HEK293 (cell line): ENCODE results near the gene ARHGDIG.

Experiments used
- CTCF ChIA-PET: fragments of 350-600 bp; formaldehyde crosslinking; extraction: SDS; loops from one replicate; lab custom pipeline; 2021; ENCODE audit warnings: antibody characterized with exemption; lab: Yijun Ruan, JAX
- POLR2A ChIA-PET: fragments of 300-600 bp; formaldehyde crosslinking; extraction: SDS; loops from one replicate; lab custom pipeline; 2020; ENCODE audit warnings: antibody characterized with exemption, inconsistent platforms; lab: Yijun Ruan, JAX
- H3K27ac ChIP-seq: fragments of 200-500 bp; sonication (Bioruptor generic); 2 replicates; pipeline ENCODE4 v1.5.1; 2014; ENCODE audit warnings: low read depth, low read length, control low read depth, inconsistent platforms; ENCODE audit errors: extremely low read depth
- H3K36me3 ChIP-seq, 2 experiments: fragments of 200-500 bp in 1 of 2; sonication (Bioruptor generic) in 1 of 2; 1 replicate in 1 of 2; 2 replicates in 1 of 2; pipeline ENCODE4 v1.5.1; 2014 to 2017; ENCODE audit warnings: inconsistent platforms in 2 of 2, low read length in 2 of 2; ENCODE audit not compliant: control insufficient read depth in 2 of 2, insufficient read depth in 1 of 2
- H3K4me1 ChIP-seq: fragments of 200-500 bp; sonication (Bioruptor generic); 2 replicates; pipeline ENCODE4 v1.5.1; 2014; ENCODE audit warnings: mild to moderate bottlenecking, low read length, inconsistent platforms; ENCODE audit not compliant: control insufficient read depth, insufficient read depth
- H3K4me3 ChIP-seq: 2 replicates; pipeline ENCODE4 v1.5.1; 2011; ENCODE audit warnings: low read depth, mild to moderate bottlenecking, control low read depth, low read length, moderate library complexity
- H3K9me3 ChIP-seq: fragments of 200-500 bp; sonication (Bioruptor generic); 2 replicates; pipeline ENCODE4 v1.5.1; 2014; ENCODE audit warnings: low read depth, low read length, inconsistent platforms; ENCODE audit not compliant: control insufficient read depth, insufficient read depth
- GLIS1 ChIP-seq: fragments of 450-650 bp; formaldehyde crosslinking; IDR thresholded peaks from 2 replicates; pipeline ENCODE4 v1.5.1; 2016; ENCODE audit warnings: missing biosample characterization, missing genetic modification characterization
- YY1 ChIP-seq: fragments of 450-650 bp; formaldehyde crosslinking; IDR thresholded peaks from 2 replicates; pipeline ENCODE4 v1.5.1; 2018; ENCODE audit warnings: missing biosample characterization, missing genetic modification characterization
- ZNF112 ChIP-seq: fragments of 450-650 bp; formaldehyde crosslinking; IDR thresholded peaks from 2 replicates; pipeline ENCODE4 v1.5.0; 2017; ENCODE audit warnings: missing biosample characterization, missing genetic modification characterization
- ZNF132 ChIP-seq: fragments of 450-650 bp; formaldehyde crosslinking; IDR thresholded peaks from 2 replicates; pipeline ENCODE4 v1.5.1; 2017; ENCODE audit warnings: missing biosample characterization, missing genetic modification characterization, borderline replicate concordance
- ZNF133 ChIP-seq: fragments of 450-650 bp; formaldehyde crosslinking; IDR thresholded peaks from 2 replicates; pipeline ENCODE4 v1.5.1; 2016; ENCODE audit warnings: missing biosample characterization, missing genetic modification characterization
- ZNF16 ChIP-seq: fragments of 450-650 bp; formaldehyde crosslinking; IDR thresholded peaks from 2 replicates; pipeline ENCODE4 v1.5.1; 2016; ENCODE audit warnings: low read depth, missing biosample characterization, missing genetic modification characterization
- ZNF175 ChIP-seq: fragments of 450-650 bp; formaldehyde crosslinking; IDR thresholded peaks from 2 replicates; pipeline ENCODE4 v1.5.1; 2016; ENCODE audit warnings: missing biosample characterization, missing genetic modification characterization
- ZNF19 ChIP-seq: fragments of 450-650 bp; formaldehyde crosslinking; IDR thresholded peaks from 2 replicates; pipeline ENCODE4; 2016; ENCODE audit warnings: missing biosample characterization, missing genetic modification characterization, low read depth
- ZNF24 ChIP-seq: fragments of 450-650 bp; formaldehyde crosslinking; IDR thresholded peaks from 2 replicates; pipeline ENCODE4 v1.5.1; 2016; ENCODE audit warnings: missing biosample characterization, missing genetic modification characterization
- ZNF266 ChIP-seq: fragments of 450-650 bp; formaldehyde crosslinking; IDR thresholded peaks from 2 replicates; pipeline ENCODE4 v1.5.1; 2016; ENCODE audit warnings: missing biosample characterization, missing genetic modification characterization, low read depth
- ZNF335 ChIP-seq: fragments of 450-650 bp; formaldehyde crosslinking; conservative IDR thresholded peaks from 2 replicates; pipeline ENCODE4 v1.5.1; 2016; ENCODE audit warnings: missing biosample characterization, missing genetic modification characterization
- ZNF341 ChIP-seq: fragments of 450-650 bp; formaldehyde crosslinking; IDR thresholded peaks from 2 replicates; pipeline ENCODE4; 2016; ENCODE audit warnings: low read depth, missing biosample characterization, missing genetic modification characterization
- ZNF350 ChIP-seq: fragments of 450-650 bp; formaldehyde crosslinking; IDR thresholded peaks from 2 replicates; pipeline ENCODE4 v1.5.0; 2017; ENCODE audit warnings: missing biosample characterization, mild to moderate bottlenecking, missing genetic modification characterization
- ZNF600 ChIP-seq: fragments of 450-650 bp; formaldehyde crosslinking; IDR thresholded peaks from 2 replicates; pipeline ENCODE4 v1.5.1; 2016; ENCODE audit warnings: missing biosample characterization, missing genetic modification characterization
- ZNF701 ChIP-seq: fragments of 450-650 bp; formaldehyde crosslinking; IDR thresholded peaks from 2 replicates; pipeline ENCODE4 v1.5.1; 2016; ENCODE audit warnings: missing biosample characterization, missing genetic modification characterization
- TF ChIP-seq, protein P1 (sequence below): fragments of 450-650 bp; formaldehyde crosslinking; IDR thresholded peaks from 2 replicates; pipeline ENCODE4 v1.5.1; 2016; ENCODE audit warnings: missing biosample characterization, missing genetic modification characterization
- TF ChIP-seq, protein P2 (sequence below): fragments of 450-650 bp; formaldehyde crosslinking; IDR thresholded peaks from 2 replicates; pipeline ENCODE4 v1.5.1; 2016; ENCODE audit warnings: missing biosample characterization, missing genetic modification characterization
- TF ChIP-seq, protein P3 (sequence below): fragments of 450-650 bp; formaldehyde crosslinking; IDR thresholded peaks from 2 replicates; pipeline ENCODE4 v1.5.1; 2017; ENCODE audit warnings: missing biosample characterization, missing genetic modification characterization
- TF ChIP-seq, protein P4 (sequence below): sonication (generic); formaldehyde crosslinking; IDR thresholded peaks from 2 replicates; pipeline ENCODE4 v1.8.1; 2022; ENCODE audit warnings: mild to moderate bottlenecking, moderate library complexity, missing genetic modification reagents
- TF ChIP-seq, protein P5 (sequence below): fragments of 450-650 bp; formaldehyde crosslinking; optimal IDR thresholded peaks from 2 replicates; pipeline ENCODE3; 2016; ENCODE audit warnings: missing biosample characterization, mild to moderate bottlenecking, missing genetic modification characterization
- TF ChIP-seq, protein P6 (sequence below): fragments of 450-650 bp; formaldehyde crosslinking; IDR thresholded peaks from 2 replicates; pipeline ENCODE4 v1.5.1; 2016; ENCODE audit warnings: missing biosample characterization, missing genetic modification characterization

The ARHGDIG gene

DNA sequence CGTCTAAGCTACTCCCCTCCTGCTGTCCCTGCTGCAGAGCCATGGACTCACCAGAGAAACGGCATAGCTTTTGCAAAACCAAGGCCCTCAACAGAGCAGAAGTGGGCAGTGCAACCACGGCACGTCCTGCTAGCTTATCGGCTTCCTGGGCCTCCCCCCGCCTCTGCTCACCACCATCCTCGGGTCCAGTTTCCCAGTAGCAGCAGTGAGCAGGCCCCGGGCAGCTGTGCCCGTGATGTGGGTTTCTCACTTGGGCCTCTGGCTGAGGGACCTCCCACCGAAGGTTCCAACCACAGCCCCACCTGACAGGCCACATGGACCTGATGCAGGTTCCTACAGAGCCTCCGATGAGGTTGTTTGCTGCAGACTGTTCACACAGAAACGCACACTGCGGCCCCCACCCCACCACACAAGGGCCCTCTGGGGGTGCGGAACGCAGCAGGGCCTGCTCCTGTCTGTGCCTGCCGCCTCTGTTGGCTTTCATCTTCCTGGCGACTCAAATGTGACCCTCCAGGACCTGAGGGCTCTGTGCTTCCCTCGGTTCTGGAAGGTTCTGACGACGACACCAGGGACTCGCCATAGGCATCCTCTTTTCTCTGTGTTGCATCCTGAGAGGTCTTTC lies 27.4 kb downstream of the ARHGDIG start:
- TF ChIP-seq ZNF600 (0 out of 2 replicates have a peak, but pooled peaks have one; percentile 53), GLIS1 (tag by site-specific recombination) (no peak; the same call in 1 of the 2 replicates)
- Histone ChIP-seq H3K4me1 (no peaks in the 10 kb centered on the region), H3K36me3 (peaks cover 0 to 64% of the 10 kb centered on the region in 2 experiments; a peak in 2 of 3 replicates), H3K27ac (no peak overlapping the region), H3K4me3 (no peak overlapping the region), H3K9me3 (no peaks in the 10 kb centered on the region)
- POLR2A ChIA-PET: interaction anchor here (1.1 kb wide), 1 partner anchor 45 kb away, joined by 5 read pairs; the partner anchor contains the start of gene AXIN1
- CTCF ChIA-PET: no interaction called here

DNA sequence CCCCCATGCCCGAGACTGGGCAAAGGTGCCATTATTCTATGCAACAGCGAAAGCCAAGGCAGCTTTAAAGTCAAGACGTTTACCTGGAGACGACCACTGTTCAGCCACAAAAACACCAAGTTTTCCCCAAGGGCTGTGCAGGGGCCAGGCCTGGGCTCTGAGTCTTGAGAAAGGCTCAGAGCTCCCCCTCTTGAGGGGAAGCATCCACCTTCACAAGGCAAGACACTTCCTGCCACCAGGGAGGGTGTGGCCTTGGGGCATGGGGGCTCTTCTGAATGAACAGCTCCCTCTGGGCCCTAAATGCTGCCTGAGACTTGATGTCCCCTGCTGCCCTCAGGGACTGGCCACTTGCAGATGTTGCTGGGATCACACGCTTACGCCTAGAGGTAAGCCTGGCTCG lies 29.1 kb downstream of the ARHGDIG start:
- Histone ChIP-seq H3K4me1 (no peaks in the 10 kb centered on the region), H3K4me3 (no peak overlapping the region), H3K27ac (no peak overlapping the region), H3K9me3 (no peaks in the 10 kb centered on the region), H3K36me3 (peaks cover 0 to 69% of the 10 kb centered on the region in 2 experiments; a peak in 2 of 3 replicates)
- TF ChIP-seq, protein P1, sequence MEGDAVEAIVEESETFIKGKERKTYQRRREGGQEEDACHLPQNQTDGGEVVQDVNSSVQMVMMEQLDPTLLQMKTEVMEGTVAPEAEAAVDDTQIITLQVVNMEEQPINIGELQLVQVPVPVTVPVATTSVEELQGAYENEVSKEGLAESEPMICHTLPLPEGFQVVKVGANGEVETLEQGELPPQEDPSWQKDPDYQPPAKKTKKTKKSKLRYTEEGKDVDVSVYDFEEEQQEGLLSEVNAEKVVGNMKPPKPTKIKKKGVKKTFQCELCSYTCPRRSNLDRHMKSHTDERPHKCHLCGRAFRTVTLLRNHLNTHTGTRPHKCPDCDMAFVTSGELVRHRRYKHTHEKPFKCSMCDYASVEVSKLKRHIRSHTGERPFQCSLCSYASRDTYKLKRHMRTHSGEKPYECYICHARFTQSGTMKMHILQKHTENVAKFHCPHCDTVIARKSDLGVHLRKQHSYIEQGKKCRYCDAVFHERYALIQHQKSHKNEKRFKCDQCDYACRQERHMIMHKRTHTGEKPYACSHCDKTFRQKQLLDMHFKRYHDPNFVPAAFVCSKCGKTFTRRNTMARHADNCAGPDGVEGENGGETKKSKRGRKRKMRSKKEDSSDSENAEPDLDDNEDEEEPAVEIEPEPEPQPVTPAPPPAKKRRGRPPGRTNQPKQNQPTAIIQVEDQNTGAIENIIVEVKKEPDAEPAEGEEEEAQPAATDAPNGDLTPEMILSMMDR (tag by site-specific recombination): peak; percentile 47; the same call in 1 of the 2 replicates
- TF ChIP-seq, protein P2, sequence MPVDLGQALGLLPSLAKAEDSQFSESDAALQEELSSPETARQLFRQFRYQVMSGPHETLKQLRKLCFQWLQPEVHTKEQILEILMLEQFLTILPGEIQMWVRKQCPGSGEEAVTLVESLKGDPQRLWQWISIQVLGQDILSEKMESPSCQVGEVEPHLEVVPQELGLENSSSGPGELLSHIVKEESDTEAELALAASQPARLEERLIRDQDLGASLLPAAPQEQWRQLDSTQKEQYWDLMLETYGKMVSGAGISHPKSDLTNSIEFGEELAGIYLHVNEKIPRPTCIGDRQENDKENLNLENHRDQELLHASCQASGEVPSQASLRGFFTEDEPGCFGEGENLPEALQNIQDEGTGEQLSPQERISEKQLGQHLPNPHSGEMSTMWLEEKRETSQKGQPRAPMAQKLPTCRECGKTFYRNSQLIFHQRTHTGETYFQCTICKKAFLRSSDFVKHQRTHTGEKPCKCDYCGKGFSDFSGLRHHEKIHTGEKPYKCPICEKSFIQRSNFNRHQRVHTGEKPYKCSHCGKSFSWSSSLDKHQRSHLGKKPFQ (tag by site-specific recombination): no peak
- TF ChIP-seq, protein P3, sequence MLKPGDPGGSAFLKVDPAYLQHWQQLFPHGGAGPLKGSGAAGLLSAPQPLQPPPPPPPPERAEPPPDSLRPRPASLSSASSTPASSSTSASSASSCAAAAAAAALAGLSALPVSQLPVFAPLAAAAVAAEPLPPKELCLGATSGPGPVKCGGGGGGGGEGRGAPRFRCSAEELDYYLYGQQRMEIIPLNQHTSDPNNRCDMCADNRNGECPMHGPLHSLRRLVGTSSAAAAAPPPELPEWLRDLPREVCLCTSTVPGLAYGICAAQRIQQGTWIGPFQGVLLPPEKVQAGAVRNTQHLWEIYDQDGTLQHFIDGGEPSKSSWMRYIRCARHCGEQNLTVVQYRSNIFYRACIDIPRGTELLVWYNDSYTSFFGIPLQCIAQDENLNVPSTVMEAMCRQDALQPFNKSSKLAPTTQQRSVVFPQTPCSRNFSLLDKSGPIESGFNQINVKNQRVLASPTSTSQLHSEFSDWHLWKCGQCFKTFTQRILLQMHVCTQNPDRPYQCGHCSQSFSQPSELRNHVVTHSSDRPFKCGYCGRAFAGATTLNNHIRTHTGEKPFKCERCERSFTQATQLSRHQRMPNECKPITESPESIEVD: no peak
- TF ChIP-seq ZNF112: no peak
- ChIA-PET CTCF (interaction anchor here (0.5 to 1.1 kb wide), 2 partner anchors 9 to 202 kb away, joined by 3 to 4 read pairs; no protein-coding TSS in a partner anchor), POLR2A (interaction anchor here (0.6 kb wide), 1 partner anchor 70 kb away, joined by 3 read pairs; no protein-coding TSS in a partner anchor)

DNA sequence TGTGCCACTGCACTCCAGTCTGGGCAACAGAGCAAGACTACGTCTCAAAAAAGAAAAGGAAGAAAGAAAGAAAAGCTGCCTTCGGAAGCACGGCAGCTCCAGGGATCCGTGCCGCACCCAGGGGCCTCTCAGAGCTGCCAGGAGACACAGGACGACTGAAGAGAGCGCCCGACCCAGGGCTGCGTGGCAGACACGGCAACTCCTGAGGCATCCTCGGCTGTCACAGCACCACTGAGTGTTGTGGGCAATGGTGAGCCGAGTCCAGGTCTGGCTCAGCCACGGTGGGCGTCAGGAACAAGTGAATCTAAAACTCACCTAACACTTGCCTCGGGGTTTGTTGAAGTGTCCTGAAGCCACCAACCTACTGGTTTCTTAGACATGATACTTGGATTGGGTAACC lies 31.3 kb downstream of the ARHGDIG start:
- H3K4me1 ChIP-seq: no peaks in the 10 kb centered on the region
- no peaks in the 10 kb centered on the region for H3K9me3 ChIP-seq
- TF ChIP-seq, protein P4, sequence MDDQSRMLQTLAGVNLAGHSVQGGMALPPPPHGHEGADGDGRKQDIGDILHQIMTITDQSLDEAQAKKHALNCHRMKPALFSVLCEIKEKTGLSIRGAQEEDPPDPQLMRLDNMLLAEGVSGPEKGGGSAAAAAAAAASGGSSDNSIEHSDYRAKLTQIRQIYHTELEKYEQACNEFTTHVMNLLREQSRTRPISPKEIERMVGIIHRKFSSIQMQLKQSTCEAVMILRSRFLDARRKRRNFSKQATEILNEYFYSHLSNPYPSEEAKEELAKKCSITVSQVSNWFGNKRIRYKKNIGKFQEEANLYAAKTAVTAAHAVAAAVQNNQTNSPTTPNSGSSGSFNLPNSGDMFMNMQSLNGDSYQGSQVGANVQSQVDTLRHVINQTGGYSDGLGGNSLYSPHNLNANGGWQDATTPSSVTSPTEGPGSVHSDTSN (CRISPR knock-in tag): no peak
- no peak for TF ChIP-seq GLIS1 (tag by site-specific recombination)
- TF ChIP-seq ZNF335 (tag by site-specific recombination): no peak
- TF ChIP-seq ZNF24 (tag by site-specific recombination): no peak
- no peak for TF ChIP-seq ZNF19
- TF ChIP-seq ZNF133 (tag by site-specific recombination): no peak
- TF ChIP-seq ZNF132 (tag by site-specific recombination): no peak
- TF ChIP-seq ZNF175 (tag by site-specific recombination): no peak
- TF ChIP-seq, protein P5, sequence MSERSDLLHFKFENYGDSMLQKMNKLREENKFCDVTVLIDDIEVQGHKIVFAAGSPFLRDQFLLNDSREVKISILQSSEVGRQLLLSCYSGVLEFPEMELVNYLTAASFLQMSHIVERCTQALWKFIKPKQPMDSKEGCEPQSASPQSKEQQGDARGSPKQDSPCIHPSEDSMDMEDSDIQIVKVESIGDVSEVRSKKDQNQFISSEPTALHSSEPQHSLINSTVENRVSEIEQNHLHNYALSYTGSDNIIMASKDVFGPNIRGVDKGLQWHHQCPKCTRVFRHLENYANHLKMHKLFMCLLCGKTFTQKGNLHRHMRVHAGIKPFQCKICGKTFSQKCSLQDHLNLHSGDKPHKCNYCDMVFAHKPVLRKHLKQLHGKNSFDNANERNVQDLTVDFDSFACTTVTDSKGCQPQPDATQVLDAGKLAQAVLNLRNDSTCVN (tag by site-specific recombination): no peak
- TF ChIP-seq, protein P6, sequence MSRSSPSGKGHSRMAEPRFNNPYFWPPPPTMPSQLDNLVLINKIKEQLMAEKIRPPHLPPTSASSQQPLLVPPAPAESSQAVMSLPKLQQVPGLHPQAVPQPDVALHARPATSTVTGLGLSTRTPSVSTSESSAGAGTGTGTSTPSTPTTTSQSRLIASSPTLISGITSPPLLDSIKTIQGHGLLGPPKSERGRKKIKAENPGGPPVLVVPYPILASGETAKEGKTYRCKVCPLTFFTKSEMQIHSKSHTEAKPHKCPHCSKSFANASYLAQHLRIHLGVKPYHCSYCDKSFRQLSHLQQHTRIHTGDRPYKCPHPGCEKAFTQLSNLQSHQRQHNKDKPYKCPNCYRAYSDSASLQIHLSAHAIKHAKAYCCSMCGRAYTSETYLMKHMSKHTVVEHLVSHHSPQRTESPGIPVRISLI (tag by site-specific recombination): no peak
- TF ChIP-seq ZNF701 (tag by site-specific recombination): no peak
- no peak for TF ChIP-seq ZNF341 (tag by site-specific recombination)
- TF ChIP-seq YY1 (tag by site-specific recombination): no peak
- no peak for TF ChIP-seq ZNF16 (tag by site-specific recombination)
- no peak for TF ChIP-seq ZNF350 (tag by site-specific recombination)
- TF ChIP-seq ZNF266 (tag by site-specific recombination): no peak
- H3K4me3 ChIP-seq: no peak overlapping the region
- peaks cover 0 to 65% of the 10 kb centered on the region in 2 experiments; a peak in 2 of 3 replicates for H3K36me3 ChIP-seq
- CTCF ChIA-PET: no interaction called here
- POLR2A ChIA-PET: no interaction called here
- H3K27ac ChIP-seq: no peak overlapping the region
